Measurements from ENCODE around the gene SLC39A11.

SLC39A11 gene

GRCh38 chr17:72606656-72607055, 485.8 kb downstream of the SLC39A11 start:
- DNase-seq, result no peak

GRCh38 chr17:72605543-72605942, 486.9 kb downstream of the SLC39A11 start:
- DNase-seq, result no peak

GRCh38 chr17:72604518-72604917, 488.0 kb downstream of the SLC39A11 start:
- DNase-seq, result no peak

GRCh38 chr17:72603420-72604242, 488.9 kb downstream of the SLC39A11 start:
- DNase-seq, result no peak

- DNase-seq, result no peak
These were observed 489.7 kb downstream of the SLC39A11 start for GRCh38 chr17:72602517-72603419.

GRCh38 chr17:72600934-72601333, 491.6 kb downstream of the SLC39A11 start:
- DNase-seq, result no peak

- no peak for DNase-seq
These were observed 492.6 kb downstream of the SLC39A11 start for GRCh38 chr17:72599891-72600290.

- no peak for DNase-seq
These were observed 493.8 kb downstream of the SLC39A11 start for GRCh38 chr17:72598695-72599094.

GRCh38 chr17:72597354-72598087, 495.0 kb downstream of the SLC39A11 start:
- no peak for DNase-seq
